ENCODE results near the gene FER. TPM values are rescaled to one million over a fixed set of nuclear protein-coding genes. Genes with fewer than 3 reads are reported as not detected.

Gene FER
- total RNA-seq, 4 donors from 2014 or later = 2.2 to 7.5 (median 3.7) TPM

GRCh38 chr5:109029847-109030246 lies 282.1 kb downstream of the FER start:
- DNase-seq = no peak
- TF ChIP-seq CTCF (IDR thresholded peaks at IDR 0.05 in 4 of 5, conservative IDR thresholded peaks at IDR 0.05 in 1 of 5) (no peak), POLR2A (IDR thresholded peaks at IDR 0.05) (no peak)
- intact Hi-C loops (cut with DNase I; ENCODE audit: low total_unique reads) = no loop called here
- no peaks in the 10 kb centered on the region for H3K36me3 ChIP-seq
- H3K27ac ChIP-seq = no peak overlapping the region
- no peak overlapping the region for H3K4me3 ChIP-seq
- in situ Hi-C loops (cut with MboI; ENCODE audit: low sequenced_read_pairs in 4 of 4) = no loop called here
- no peaks in the 10 kb centered on the region for H3K4me1 ChIP-seq
- no peaks in the 10 kb centered on the region for H3K9me3 ChIP-seq
- no peaks in the 10 kb centered on the region for H3K27me3 ChIP-seq
- ATAC-seq = no peak

- in situ Hi-C loops (cut with MboI; ENCODE audit: low sequenced_read_pairs in 4 of 4) (no loop called here), intact Hi-C loops (cut with DNase I; ENCODE audit: low total_unique reads) (no loop called here)
- Histone ChIP-seq H3K27ac (no peak overlapping the region), H3K36me3 (no peaks in the 10 kb centered on the region), H3K27me3 (no peaks in the 10 kb centered on the region), H3K4me1 (no peaks in the 10 kb centered on the region), H3K9me3 (no peaks in the 10 kb centered on the region), H3K4me3 (no peak overlapping the region)
- ATAC-seq (no peak), DNase-seq (no peak)
- TF ChIP-seq CTCF (IDR thresholded peaks at IDR 0.05 in 4 of 5, conservative IDR thresholded peaks at IDR 0.05 in 1 of 5) (no peak), POLR2A (IDR thresholded peaks at IDR 0.05) (no peak)
These were observed 282.9 kb downstream of the FER start for GRCh38 chr5:109030360-109031143.

- no peak overlapping the region for H3K27ac ChIP-seq
- in situ Hi-C loops (cut with MboI; ENCODE audit: low sequenced_read_pairs in 4 of 4) (no loop called here), intact Hi-C loops (cut with DNase I; ENCODE audit: low total_unique reads) (no loop called here)
- no peaks in the 10 kb centered on the region for H3K27me3 ChIP-seq
- no peaks in the 10 kb centered on the region for H3K9me3 ChIP-seq
- ATAC-seq (no peak), DNase-seq (no peak)
- no peak overlapping the region for H3K4me3 ChIP-seq
- TF ChIP-seq POLR2A (IDR thresholded peaks at IDR 0.05) (no peak), CTCF (IDR thresholded peaks at IDR 0.05 in 4 of 5, conservative IDR thresholded peaks at IDR 0.05 in 1 of 5) (no peak)
- no peaks in the 10 kb centered on the region for H3K36me3 ChIP-seq
- no peaks in the 10 kb centered on the region for H3K4me1 ChIP-seq
These were observed 286.6 kb downstream of the FER start for GRCh38 chr5:109034306-109034705.

GRCh38 chr5:109035436-109035835 lies 287.7 kb downstream of the FER start:
- intact Hi-C loops (cut with DNase I; ENCODE audit: low total_unique reads) = no loop called here
- DNase-seq (no peak), ATAC-seq (no peak)
- Histone ChIP-seq H3K36me3 (no peaks in the 10 kb centered on the region), H3K4me1 (no peaks in the 10 kb centered on the region), H3K27ac (no peak overlapping the region), H3K9me3 (no peaks in the 10 kb centered on the region), H3K27me3 (no peaks in the 10 kb centered on the region), H3K4me3 (no peak overlapping the region)
- in situ Hi-C loops (cut with MboI; ENCODE audit: low sequenced_read_pairs in 4 of 4) = no loop called here
- TF ChIP-seq CTCF (IDR thresholded peaks at IDR 0.05 in 4 of 5, conservative IDR thresholded peaks at IDR 0.05 in 1 of 5) = no peak
- TF ChIP-seq POLR2A (IDR thresholded peaks at IDR 0.05) = no peak

All from gastrocnemius medialis (tissue), 4 donors.